AG09309 (cell line): ENCODE measurements around the gene UNC119.

Source experiments
- DNase-seq: peaks from one replicate; pipeline ENCODE4 v3.0.0-alpha.2; 2010; ENCODE audit warnings: low read depth
- H3K4me3 ChIP-seq: 2 replicates; pipeline ENCODE4 v1.5.1; 2011; ENCODE audit warnings: mild to moderate bottlenecking, low read depth, low read length, moderate library complexity; ENCODE audit not compliant: control insufficient read depth
- TF ChIP-seq, protein P1 (sequence below): IDR thresholded peaks from 2 replicates; pipeline ENCODE4 v1.5.1; 2011; ENCODE audit warnings: mild to moderate bottlenecking, low read depth, low read length, inconsistent platforms; ENCODE audit not compliant: insufficient read depth, control insufficient read depth; ENCODE audit errors: missing control alignments

Gene UNC119

DNA sequence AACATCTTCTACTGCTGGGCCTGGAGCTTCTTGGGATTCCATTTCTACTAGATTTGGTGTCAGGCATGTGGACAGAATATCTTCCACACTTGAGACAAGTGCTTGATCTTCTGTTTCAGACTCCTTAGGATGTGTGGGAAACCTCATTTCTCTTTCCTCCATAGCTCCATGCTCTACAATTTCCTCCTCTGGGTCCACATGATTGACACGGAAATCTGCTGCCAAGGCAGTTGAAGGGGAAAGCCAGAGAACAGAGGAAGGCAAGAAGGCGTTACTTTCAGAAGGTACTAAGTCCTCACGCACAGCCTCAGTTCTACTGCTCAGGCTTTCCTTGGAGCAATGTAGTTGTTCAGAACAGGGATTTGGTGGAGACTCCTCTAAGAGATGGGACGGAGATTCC lies 39.8 kb upstream of the UNC119 start:
- TF ChIP-seq, protein P1, sequence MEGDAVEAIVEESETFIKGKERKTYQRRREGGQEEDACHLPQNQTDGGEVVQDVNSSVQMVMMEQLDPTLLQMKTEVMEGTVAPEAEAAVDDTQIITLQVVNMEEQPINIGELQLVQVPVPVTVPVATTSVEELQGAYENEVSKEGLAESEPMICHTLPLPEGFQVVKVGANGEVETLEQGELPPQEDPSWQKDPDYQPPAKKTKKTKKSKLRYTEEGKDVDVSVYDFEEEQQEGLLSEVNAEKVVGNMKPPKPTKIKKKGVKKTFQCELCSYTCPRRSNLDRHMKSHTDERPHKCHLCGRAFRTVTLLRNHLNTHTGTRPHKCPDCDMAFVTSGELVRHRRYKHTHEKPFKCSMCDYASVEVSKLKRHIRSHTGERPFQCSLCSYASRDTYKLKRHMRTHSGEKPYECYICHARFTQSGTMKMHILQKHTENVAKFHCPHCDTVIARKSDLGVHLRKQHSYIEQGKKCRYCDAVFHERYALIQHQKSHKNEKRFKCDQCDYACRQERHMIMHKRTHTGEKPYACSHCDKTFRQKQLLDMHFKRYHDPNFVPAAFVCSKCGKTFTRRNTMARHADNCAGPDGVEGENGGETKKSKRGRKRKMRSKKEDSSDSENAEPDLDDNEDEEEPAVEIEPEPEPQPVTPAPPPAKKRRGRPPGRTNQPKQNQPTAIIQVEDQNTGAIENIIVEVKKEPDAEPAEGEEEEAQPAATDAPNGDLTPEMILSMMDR = no peak
- no peak overlapping the region for H3K4me3 ChIP-seq

DNA sequence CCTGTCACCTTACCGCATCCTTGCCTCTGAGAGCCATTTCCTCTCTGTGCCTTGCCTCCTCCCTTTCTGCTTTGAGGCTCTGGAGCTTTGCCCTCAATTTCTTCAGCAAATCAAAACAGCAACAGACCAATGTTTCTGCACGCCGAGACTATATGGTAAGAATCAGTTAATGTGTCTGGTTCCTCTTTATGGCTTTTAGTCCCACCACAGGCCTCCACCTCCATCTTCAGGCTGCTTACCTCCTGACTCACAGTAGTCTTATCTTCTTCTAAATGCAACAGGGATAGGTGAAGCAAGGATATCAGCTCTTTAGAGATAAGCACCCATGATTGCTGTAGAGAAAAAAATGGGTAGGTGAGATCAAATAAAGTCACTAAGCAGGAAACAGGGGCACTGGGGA lies 33.4 kb upstream of the UNC119 start:
- TF ChIP-seq, protein P1 = no peak
- no peak overlapping the region for H3K4me3 ChIP-seq
- no peak for DNase-seq

More for the DNA sequence above, 39.8 kb upstream of the UNC119 start:
- DNase-seq = no peak

DNA sequence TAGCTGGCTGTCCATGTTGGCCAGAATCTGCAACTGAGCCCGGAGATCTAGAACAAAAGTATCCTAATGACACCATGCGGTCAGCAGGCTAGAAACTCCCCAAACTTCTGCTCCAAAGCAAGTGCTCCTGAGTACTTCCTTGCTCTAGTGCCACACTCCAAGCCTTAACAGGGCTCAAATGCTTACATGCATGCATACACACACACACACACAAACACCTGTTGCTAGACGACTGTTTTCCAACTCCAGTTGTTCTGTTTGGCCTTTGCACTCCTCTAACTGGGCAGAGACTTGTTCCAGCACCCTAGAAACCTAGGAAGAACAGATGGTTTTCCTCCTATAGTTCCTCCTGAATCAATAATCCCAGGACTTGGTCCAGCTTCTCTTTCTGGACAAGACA lies 32.0 kb upstream of the UNC119 start:
- DNase-seq = no peak
- H3K4me3 ChIP-seq = no peak overlapping the region
- TF ChIP-seq, protein P1 = no peak

DNA sequence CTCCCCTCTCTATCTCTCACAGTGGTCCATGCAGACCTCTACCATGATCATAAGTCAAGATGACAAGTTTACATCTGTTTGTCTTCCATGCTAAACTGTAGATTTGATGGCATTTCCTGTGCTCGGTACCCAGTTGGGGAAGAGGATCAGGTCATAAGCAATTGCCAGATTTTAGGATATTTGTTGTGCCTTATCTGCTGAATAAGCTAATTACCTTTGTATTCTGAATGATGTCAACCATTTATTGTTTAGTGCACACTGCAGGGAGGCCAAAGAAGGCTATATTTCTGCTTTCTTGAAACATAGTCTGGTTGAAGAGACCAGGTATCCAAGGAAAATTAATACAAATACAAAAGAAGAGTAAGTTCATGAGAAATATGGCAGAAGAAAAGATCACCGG lies 30.1 kb upstream of the UNC119 start:
- TF ChIP-seq, protein P1 = no peak
- H3K4me3 ChIP-seq = no peak overlapping the region
- DNase-seq = no peak

DNA sequence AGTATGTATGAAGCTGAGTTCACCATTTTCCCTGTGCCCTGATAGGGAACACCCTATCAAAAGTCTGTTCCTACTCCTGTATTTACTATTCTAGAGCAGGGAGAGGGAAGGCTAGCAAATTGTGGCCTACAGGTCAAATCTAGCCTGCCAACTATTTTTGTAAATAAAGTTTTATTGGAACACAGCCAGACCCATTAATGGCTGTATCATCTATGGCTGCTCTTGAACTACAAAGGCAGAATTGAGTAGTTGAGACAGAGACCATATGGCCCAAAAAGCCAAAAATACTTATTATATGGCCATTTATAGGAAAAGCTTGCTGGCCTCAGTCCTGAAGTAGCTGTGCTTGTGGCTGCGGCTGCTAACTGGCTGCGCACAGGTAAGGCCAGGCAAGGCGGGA lies 28.5 kb upstream of the UNC119 start:
- no peak overlapping the region for H3K4me3 ChIP-seq
- no peak for DNase-seq
- TF ChIP-seq, protein P1 = no peak

DNA sequence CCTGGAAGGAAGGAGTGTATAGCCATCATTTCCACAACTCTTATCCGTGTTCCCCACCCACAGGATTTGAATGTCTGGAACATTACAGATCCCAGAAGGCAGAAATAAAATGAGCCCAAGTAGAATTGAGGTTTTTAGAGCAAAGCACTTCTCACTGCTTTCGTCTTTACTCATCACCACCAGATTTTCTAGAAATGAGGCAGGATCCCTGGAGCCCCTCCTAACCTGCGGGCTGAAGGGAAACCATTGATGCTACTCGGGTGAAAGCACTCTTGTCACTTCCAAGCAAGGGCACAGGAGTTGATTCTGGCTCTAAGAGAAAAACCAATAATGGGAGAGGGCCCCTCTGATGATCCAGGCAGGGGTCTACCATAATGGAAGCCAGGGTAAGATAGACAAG lies 27.1 kb upstream of the UNC119 start:
- no peak overlapping the region for H3K4me3 ChIP-seq
- no peak for DNase-seq
- TF ChIP-seq, protein P1 = no peak

DNA sequence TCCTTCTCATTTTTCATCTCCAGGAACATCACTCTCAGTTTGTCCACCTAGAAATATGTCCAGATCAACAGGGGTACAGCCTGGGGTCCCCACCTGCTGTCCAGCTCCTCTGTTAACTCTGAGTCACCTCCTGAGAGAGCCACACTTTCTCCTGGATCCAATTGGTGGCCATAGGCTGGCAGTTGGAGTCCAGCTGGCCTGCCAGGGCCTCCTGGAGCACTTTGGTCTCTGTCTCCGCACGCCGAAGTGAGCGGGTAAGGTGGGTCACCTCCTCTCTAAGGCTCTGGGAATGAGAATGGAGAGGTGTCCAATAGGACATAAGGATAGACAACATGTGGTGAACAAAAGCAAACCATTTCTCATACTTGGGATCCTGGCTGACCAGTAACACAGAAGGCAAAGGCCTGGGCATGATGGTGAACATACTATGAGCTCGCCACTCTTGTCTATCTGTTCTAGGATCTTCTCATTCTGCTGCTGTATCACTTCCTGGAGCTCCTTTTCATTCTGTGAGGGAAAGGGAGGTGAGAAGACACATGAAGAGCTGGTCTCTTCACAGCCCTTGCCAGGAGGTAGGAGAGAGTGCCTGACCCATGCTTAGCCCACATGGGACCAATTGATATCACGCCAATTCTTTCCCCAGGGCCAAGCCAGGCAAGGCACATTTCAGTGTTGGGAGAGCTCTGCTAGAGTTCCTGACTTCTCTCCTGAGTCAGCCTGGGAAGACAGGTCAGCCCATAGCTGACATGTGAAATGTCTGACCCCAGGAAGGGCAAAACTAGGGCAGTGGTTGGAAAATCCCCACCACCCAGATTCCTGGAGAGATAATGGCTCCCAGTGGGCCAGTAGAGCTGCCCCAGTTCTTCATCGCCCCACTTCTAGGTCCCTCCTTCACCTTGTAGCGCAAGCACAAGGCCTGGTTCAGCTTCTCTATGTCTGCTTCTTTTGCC lies 26.1 kb upstream of the UNC119 start:
- TF ChIP-seq, protein P1 = no peak
- DNase-seq = no peak
- H3K4me3 ChIP-seq = no peak overlapping the region
